ENCODE data around the gene CAMTA1. TPM values are rescaled to one million over a fixed set of nuclear protein-coding genes. Genes with fewer than 3 reads are reported as not detected.
A peak's percentile ranks its signal among the peaks of the same experiment; 100 is the strongest.

The CAMTA1 gene
- total RNA-seq, 6 donors from 2014 or later: 38.8 to 74.0 (median 46.1) TPM

DNA sequence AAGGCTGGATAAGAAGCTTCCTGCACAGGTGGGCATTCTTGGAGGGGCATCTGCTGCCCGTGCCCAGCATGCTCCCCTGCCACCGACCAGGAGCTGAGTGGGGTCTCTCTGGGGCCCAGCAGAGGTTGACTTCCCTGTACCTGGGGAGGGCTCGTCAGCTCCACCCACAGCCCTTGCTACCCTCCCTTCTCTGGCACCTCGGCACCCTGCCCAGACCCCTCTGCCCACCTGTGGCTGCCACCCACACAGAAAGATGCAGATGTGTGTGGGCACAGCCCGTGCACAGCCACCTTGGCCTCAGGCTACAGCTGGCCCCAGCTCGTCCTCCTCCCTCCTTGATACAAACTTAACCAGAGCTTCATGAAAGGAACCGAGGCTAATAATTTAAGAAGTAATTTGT, 744.7 kb downstream of the CAMTA1 start:
- DNase-seq (peak in 1 of 2 donors; percentile 38), ATAC-seq (ENCODE audit: low FRiP score in 2 of 2) (no peak)
- H3K27me3 ChIP-seq: no peaks in the 10 kb centered on the region
- no peak overlapping the region for H3K27ac ChIP-seq
- no peak overlapping the region for H3K4me3 ChIP-seq
- WGBS, 2 donors: 53 to 75% methylated on average over 5 to 7 of the region's 7 CpGs
- TF ChIP-seq POLR2A (IDR thresholded peaks at IDR 0.05) (no peak), EP300 (IDR thresholded peaks at IDR 0.05) (no peak), POLR2AphosphoS5 (IDR thresholded peaks at IDR 0.05) (no peak)
- TF ChIP-seq, protein P1, sequence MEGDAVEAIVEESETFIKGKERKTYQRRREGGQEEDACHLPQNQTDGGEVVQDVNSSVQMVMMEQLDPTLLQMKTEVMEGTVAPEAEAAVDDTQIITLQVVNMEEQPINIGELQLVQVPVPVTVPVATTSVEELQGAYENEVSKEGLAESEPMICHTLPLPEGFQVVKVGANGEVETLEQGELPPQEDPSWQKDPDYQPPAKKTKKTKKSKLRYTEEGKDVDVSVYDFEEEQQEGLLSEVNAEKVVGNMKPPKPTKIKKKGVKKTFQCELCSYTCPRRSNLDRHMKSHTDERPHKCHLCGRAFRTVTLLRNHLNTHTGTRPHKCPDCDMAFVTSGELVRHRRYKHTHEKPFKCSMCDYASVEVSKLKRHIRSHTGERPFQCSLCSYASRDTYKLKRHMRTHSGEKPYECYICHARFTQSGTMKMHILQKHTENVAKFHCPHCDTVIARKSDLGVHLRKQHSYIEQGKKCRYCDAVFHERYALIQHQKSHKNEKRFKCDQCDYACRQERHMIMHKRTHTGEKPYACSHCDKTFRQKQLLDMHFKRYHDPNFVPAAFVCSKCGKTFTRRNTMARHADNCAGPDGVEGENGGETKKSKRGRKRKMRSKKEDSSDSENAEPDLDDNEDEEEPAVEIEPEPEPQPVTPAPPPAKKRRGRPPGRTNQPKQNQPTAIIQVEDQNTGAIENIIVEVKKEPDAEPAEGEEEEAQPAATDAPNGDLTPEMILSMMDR (IDR thresholded peaks at IDR 0.05): no peak
- H3K36me3 ChIP-seq: no peaks in the 10 kb centered on the region
- no peaks in the 10 kb centered on the region for H3K9me3 ChIP-seq
- peaks cover 0 to 8% (median 1%) of the 10 kb centered on the region in 4 donors for H3K4me1 ChIP-seq

DNA sequence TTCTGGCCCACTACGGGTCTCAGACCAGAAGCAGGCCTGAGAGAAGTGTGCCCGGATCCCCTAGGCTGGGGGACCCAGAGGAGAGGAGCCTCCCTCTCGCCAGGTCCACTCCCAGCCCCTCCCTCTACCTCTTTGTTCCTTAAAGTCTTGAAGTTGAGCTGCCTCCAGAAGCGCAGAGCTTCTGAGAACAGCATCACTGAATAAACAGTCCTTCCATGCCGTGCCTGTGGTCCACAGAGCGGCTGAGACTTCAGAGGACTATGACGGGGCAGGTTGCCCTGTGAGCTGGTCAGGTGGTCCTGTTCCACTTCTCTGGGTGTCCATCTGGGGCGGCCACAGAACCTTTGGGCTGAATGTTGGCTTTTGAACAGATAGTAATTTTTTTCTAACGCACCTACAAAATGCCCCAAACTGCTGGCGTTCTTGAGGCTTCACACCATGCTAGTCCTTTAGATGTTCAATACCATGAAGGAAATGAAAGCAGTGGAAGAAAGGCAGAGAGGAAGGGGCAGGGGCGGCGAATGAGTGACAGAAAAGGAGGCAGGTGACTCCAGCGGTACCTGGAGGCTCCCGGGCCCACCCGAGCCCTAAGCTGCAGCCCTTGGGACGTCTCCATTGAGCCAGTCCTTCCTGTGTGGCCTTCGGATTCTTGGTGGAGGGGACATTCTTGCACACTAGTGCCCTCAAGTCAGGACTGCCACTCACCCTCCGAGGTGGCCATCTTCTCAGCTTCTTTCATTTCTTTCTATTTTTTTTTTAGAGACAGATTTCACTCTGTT, 746.5 kb downstream of the CAMTA1 start:
- no peaks in the 10 kb centered on the region for H3K36me3 ChIP-seq
- TF ChIP-seq, protein P1 (IDR thresholded peaks at IDR 0.05): no peak
- TF ChIP-seq EP300 (IDR thresholded peaks at IDR 0.05): no peak
- no peak for TF ChIP-seq POLR2AphosphoS5 (IDR thresholded peaks at IDR 0.05)
- TF ChIP-seq POLR2A (IDR thresholded peaks at IDR 0.05): no peak
- no peaks in the 10 kb centered on the region for H3K9me3 ChIP-seq
- DNase-seq: no peak
- no peaks in the 10 kb centered on the region for H3K27me3 ChIP-seq
- no peak overlapping the region for H3K27ac ChIP-seq
- H3K4me3 ChIP-seq: no peak overlapping the region
- H3K4me1 ChIP-seq: peaks cover 0 to 8% (median 1%) of the 10 kb centered on the region in 4 donors
- no peak for ATAC-seq (ENCODE audit: low FRiP score in 2 of 2)
- WGBS, 2 donors: 88 to 91% methylated on average over 18 of the region's 18 CpGs

- DNase-seq (no peak), ATAC-seq (ENCODE audit: low FRiP score in 2 of 2) (no peak)
- Histone ChIP-seq H3K4me3 (no peak overlapping the region), H3K27me3 (no peaks in the 10 kb centered on the region), H3K27ac (no peak overlapping the region), H3K9me3 (no peaks in the 10 kb centered on the region), H3K4me1 (peaks cover 0 to 8% (median 1%) of the 10 kb centered on the region in 4 donors), H3K36me3 (no peaks in the 10 kb centered on the region)
- 86 to 87% methylated on average over 8 to 9 of the region's 10 CpGs for WGBS, 2 donors
- TF ChIP-seq, protein P1 (IDR thresholded peaks at IDR 0.05): no peak
- TF ChIP-seq POLR2A (IDR thresholded peaks at IDR 0.05): no peak
- TF ChIP-seq POLR2AphosphoS5 (IDR thresholded peaks at IDR 0.05): no peak
- no peak for TF ChIP-seq EP300 (IDR thresholded peaks at IDR 0.05)
Measured at GRCh38 chr1:7533006-7533405, 747.8 kb downstream of the CAMTA1 start.

- WGBS, 2 donors: 37 to 41% methylated on average over 14 to 21 of the region's 24 CpGs
- no peak for TF ChIP-seq EP300 (IDR thresholded peaks at IDR 0.05)
- TF ChIP-seq POLR2A (IDR thresholded peaks at IDR 0.05): no peak
- no peak for TF ChIP-seq POLR2AphosphoS5 (IDR thresholded peaks at IDR 0.05)
- TF ChIP-seq, protein P1 (IDR thresholded peaks at IDR 0.05): no peak
- ATAC-seq (ENCODE audit: low FRiP score in 2 of 2): no peak
- DNase-seq: no peak
- no peaks in the 10 kb centered on the region for H3K27me3 ChIP-seq
- H3K9me3 ChIP-seq: no peaks in the 10 kb centered on the region
- peaks cover 0 to 8% (median 1%) of the 10 kb centered on the region in 4 donors for H3K4me1 ChIP-seq
- no peak overlapping the region for H3K27ac ChIP-seq
- no peak overlapping the region for H3K4me3 ChIP-seq
- no peaks in the 10 kb centered on the region for H3K36me3 ChIP-seq
Measured at GRCh38 chr1:7534061-7534825, 749.0 kb downstream of the CAMTA1 start.

Data from upper lobe of left lung (tissue), 6 donors.